ENCODE results near the gene LRRC73.
"Not testable (repeated sequence)": the region's sequence is repeated elsewhere in the genome, so short reads cannot be mapped to it uniquely, and the experiment has no call there.

GRCh38 chr6:43538986-43539385 is 28.8 kb upstream of the LRRC73 start:
- TF ChIP-seq EZH2 (IDR thresholded peaks at IDR 0.05; ENCODE audit: borderline replicate concordance, low read depth, low read length, severe bottlenecking); CTCF (IDR thresholded peaks at IDR 0.05; ENCODE audit: borderline replicate concordance, extremely low read depth, low read length, poor library complexity, severe bottlenecking): not testable (repeated sequence)
